Measurements from ENCODE around the gene SIDT2.

DNA sequence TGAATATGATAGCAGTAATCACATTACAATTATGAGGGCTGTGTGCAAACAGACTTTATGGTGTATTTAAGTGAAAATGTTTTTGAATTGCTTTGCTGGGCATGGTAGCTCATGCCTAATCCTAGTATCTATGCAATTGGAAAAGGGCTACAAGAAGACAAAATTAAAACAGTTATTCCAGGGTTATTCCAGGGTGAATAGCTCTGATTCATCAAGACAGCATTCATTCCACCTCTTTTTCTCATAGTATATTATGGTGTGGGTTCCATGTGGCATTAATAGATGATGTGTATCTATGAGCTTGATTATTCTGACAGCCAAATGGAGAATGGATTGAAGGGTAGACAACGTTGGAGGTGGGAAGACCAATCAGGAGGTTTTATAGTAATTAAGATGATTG lies 12.1 kb upstream of the SIDT2 start:
- TF ChIP-seq, protein P1, sequence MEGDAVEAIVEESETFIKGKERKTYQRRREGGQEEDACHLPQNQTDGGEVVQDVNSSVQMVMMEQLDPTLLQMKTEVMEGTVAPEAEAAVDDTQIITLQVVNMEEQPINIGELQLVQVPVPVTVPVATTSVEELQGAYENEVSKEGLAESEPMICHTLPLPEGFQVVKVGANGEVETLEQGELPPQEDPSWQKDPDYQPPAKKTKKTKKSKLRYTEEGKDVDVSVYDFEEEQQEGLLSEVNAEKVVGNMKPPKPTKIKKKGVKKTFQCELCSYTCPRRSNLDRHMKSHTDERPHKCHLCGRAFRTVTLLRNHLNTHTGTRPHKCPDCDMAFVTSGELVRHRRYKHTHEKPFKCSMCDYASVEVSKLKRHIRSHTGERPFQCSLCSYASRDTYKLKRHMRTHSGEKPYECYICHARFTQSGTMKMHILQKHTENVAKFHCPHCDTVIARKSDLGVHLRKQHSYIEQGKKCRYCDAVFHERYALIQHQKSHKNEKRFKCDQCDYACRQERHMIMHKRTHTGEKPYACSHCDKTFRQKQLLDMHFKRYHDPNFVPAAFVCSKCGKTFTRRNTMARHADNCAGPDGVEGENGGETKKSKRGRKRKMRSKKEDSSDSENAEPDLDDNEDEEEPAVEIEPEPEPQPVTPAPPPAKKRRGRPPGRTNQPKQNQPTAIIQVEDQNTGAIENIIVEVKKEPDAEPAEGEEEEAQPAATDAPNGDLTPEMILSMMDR (IDR thresholded peaks at IDR 0.05), result no peak
- TF ChIP-seq POLR2A (IDR thresholded peaks at IDR 0.05) (no peak), EP300 (IDR thresholded peaks at IDR 0.05) (no peak), POLR2AphosphoS5 (IDR thresholded peaks at IDR 0.05) (no peak)

Data from gastroesophageal sphincter (tissue), 3 donors.